Peyer's patch (tissue), 4 donors: Measurements from ENCODE around the gene NFKBIB.

ENCODE experiments used
- CTCF ChIP-seq, 6 experiments: fragments of 450-650 bp in 4 of 6; fragments of 200-600 bp in 2 of 6; sonication (generic) in 1 of 6; IDR thresholded peaks; one replicate each; pipeline ENCODE4 v1.5.1; 2017 to 2019; ENCODE audit warnings: antibody characterized with exemption in 6 of 6, mild to moderate bottlenecking in 3 of 6, moderate library complexity in 1 of 6
- POLR2A ChIP-seq, 2 donors: fragments of 450-650 bp; IDR thresholded peaks; one replicate each; pipeline ENCODE4 v1.5.1; 2017; ENCODE audit warnings: antibody characterized with exemption in 2 of 2, mild to moderate bottlenecking in 2 of 2, moderate library complexity in 2 of 2

- TF ChIP-seq CTCF (IDR thresholded peaks at IDR 0.05) (no peak), POLR2A (IDR thresholded peaks at IDR 0.05) (no peak)
Observed at GRCh38 chr19:38907227-38907626, 7.5 kb downstream of the NFKBIB start.
